HEK293 (cell line): ENCODE data around the gene MOB3C.

ENCODE experiments used
- CTCF ChIA-PET: fragments of 350-600 bp; formaldehyde crosslinking; extraction: SDS; loops from one replicate; lab custom pipeline; 2021; ENCODE audit warnings: antibody characterized with exemption; lab: Yijun Ruan, JAX
- POLR2A ChIA-PET: fragments of 300-600 bp; formaldehyde crosslinking; extraction: SDS; loops from one replicate; lab custom pipeline; 2020; ENCODE audit warnings: antibody characterized with exemption, inconsistent platforms; lab: Yijun Ruan, JAX
- H3K27ac ChIP-seq: fragments of 200-500 bp; sonication (Bioruptor generic); 2 replicates; pipeline ENCODE4 v1.5.1; 2014; ENCODE audit warnings: low read depth, low read length, control low read depth, inconsistent platforms; ENCODE audit errors: extremely low read depth
- H3K36me3 ChIP-seq, 2 experiments: fragments of 200-500 bp in 1 of 2; sonication (Bioruptor generic) in 1 of 2; 1 replicate in 1 of 2; 2 replicates in 1 of 2; pipeline ENCODE4 v1.5.1; 2014 to 2017; ENCODE audit warnings: inconsistent platforms in 2 of 2, low read length in 2 of 2; ENCODE audit not compliant: control insufficient read depth in 2 of 2, insufficient read depth in 1 of 2
- H3K4me1 ChIP-seq: fragments of 200-500 bp; sonication (Bioruptor generic); 2 replicates; pipeline ENCODE4 v1.5.1; 2014; ENCODE audit warnings: mild to moderate bottlenecking, low read length, inconsistent platforms; ENCODE audit not compliant: control insufficient read depth, insufficient read depth
- H3K4me3 ChIP-seq: 2 replicates; pipeline ENCODE4 v1.5.1; 2011; ENCODE audit warnings: low read depth, mild to moderate bottlenecking, control low read depth, low read length, moderate library complexity
- H3K9me3 ChIP-seq: fragments of 200-500 bp; sonication (Bioruptor generic); 2 replicates; pipeline ENCODE4 v1.5.1; 2014; ENCODE audit warnings: low read depth, low read length, inconsistent platforms; ENCODE audit not compliant: control insufficient read depth, insufficient read depth
- GLI2 ChIP-seq: fragments of 450-650 bp; formaldehyde crosslinking; IDR thresholded peaks from 2 replicates; pipeline ENCODE4; 2017; ENCODE audit warnings: missing biosample characterization, missing genetic modification characterization, low read depth, borderline replicate concordance
- PRDM10 ChIP-seq: fragments of 450-650 bp; formaldehyde crosslinking; IDR thresholded peaks from 2 replicates; pipeline ENCODE4 v1.5.1; 2016; ENCODE audit warnings: missing biosample characterization, missing genetic modification characterization
- ZBTB17 ChIP-seq: fragments of 450-650 bp; formaldehyde crosslinking; IDR thresholded peaks from 2 replicates; pipeline ENCODE4 v1.5.1; 2016; ENCODE audit warnings: missing biosample characterization, missing genetic modification characterization
- ZEB2 ChIP-seq: fragments of 450-650 bp; formaldehyde crosslinking; IDR thresholded peaks from 2 replicates; pipeline ENCODE4 v1.5.1; 2016; ENCODE audit warnings: missing biosample characterization, missing genetic modification characterization
- ZFHX2 ChIP-seq: fragments of 450-650 bp; formaldehyde crosslinking; conservative IDR thresholded peaks from 2 replicates; pipeline ENCODE4 v1.5.1; 2016; ENCODE audit warnings: missing biosample characterization, missing genetic modification characterization
- ZNF148 ChIP-seq: fragments of 450-650 bp; formaldehyde crosslinking; IDR thresholded peaks from 2 replicates; pipeline ENCODE4 v1.5.0; 2017; ENCODE audit warnings: missing biosample characterization, missing genetic modification characterization, borderline replicate concordance
- ZNF155 ChIP-seq: fragments of 450-650 bp; formaldehyde crosslinking; IDR thresholded peaks from 2 replicates; pipeline ENCODE4 v1.5.1; 2016; ENCODE audit warnings: missing biosample characterization, missing genetic modification characterization
- ZNF169 ChIP-seq: fragments of 450-650 bp; formaldehyde crosslinking; IDR thresholded peaks from 2 replicates; pipeline ENCODE4 v1.5.1; 2016; ENCODE audit warnings: missing biosample characterization, missing genetic modification characterization
- ZNF404 ChIP-seq: fragments of 450-650 bp; formaldehyde crosslinking; IDR thresholded peaks from 2 replicates; pipeline ENCODE4 v1.5.1; 2017; ENCODE audit warnings: missing biosample characterization, missing genetic modification characterization
- ZNF426 ChIP-seq: fragments of 450-650 bp; formaldehyde crosslinking; IDR thresholded peaks from 2 replicates; pipeline ENCODE4 v1.5.1; 2017; ENCODE audit warnings: missing biosample characterization, missing genetic modification characterization, mild to moderate bottlenecking, inconsistent platforms, moderate library complexity
- ZNF48 ChIP-seq: fragments of 450-650 bp; formaldehyde crosslinking; IDR thresholded peaks from 2 replicates; pipeline ENCODE4 v1.5.1; 2016; ENCODE audit warnings: missing biosample characterization, missing genetic modification characterization
- ZNF529 ChIP-seq: fragments of 450-650 bp; formaldehyde crosslinking; IDR thresholded peaks from 2 replicates; pipeline ENCODE4 v1.5.1; 2017; ENCODE audit warnings: missing genetic modification characterization, missing biosample characterization; ENCODE audit not compliant: insufficient replicate concordance
- ZNF558 ChIP-seq: fragments of 450-650 bp; formaldehyde crosslinking; IDR thresholded peaks from 2 replicates; pipeline ENCODE4 v1.5.1; 2016; ENCODE audit warnings: missing biosample characterization, missing genetic modification characterization
- ZNF561 ChIP-seq: fragments of 450-650 bp; IDR thresholded peaks from 2 replicates; pipeline ENCODE4 v1.5.1; 2018; ENCODE audit warnings: missing biosample characterization, missing genetic modification characterization, borderline replicate concordance
- ZNF580 ChIP-seq: fragments of 450-650 bp; formaldehyde crosslinking; IDR thresholded peaks from 2 replicates; pipeline ENCODE4 v1.5.1; 2016; ENCODE audit warnings: missing biosample characterization, missing genetic modification characterization
- ZNF692 ChIP-seq: fragments of 450-650 bp; formaldehyde crosslinking; IDR thresholded peaks from 2 replicates; pipeline ENCODE4 v1.5.1; 2016; ENCODE audit warnings: missing biosample characterization, missing genetic modification characterization
- ZNF76 ChIP-seq: fragments of 450-650 bp; formaldehyde crosslinking; IDR thresholded peaks from 2 replicates; pipeline ENCODE4; 2016; ENCODE audit warnings: low read depth, missing biosample characterization, missing genetic modification characterization, borderline replicate concordance
- ZNF843 ChIP-seq: fragments of 450-650 bp; formaldehyde crosslinking; IDR thresholded peaks from 2 replicates; pipeline ENCODE4 v1.5.1; 2016; ENCODE audit warnings: missing biosample characterization, missing genetic modification characterization

Gene MOB3C

GRCh38 chr1:46601257-46602007, 15.2 kb downstream of the MOB3C start:
- ChIA-PET POLR2A (interaction anchor here (1.0 kb wide), 1 partner anchor 15 kb away, joined by 3 read pairs; the partner anchor contains the start of gene MOB3C), CTCF (interaction anchor here (0.6 to 1.2 kb wide), 3 partner anchors 21 to 164 kb away, joined by 3 to 5 read pairs (median 3); no protein-coding TSS in a partner anchor)
- Histone ChIP-seq H3K9me3 (no peaks in the 10 kb centered on the region), H3K36me3 (no peaks in the 10 kb centered on the region), H3K4me1 (peaks cover 2% of the 10 kb centered on the region; the same call in 1 of the 2 replicates), H3K4me3 (no peak overlapping the region), H3K27ac (no peak overlapping the region)
- TF ChIP-seq ZNF155 (tag by site-specific recombination): no peak
- TF ChIP-seq PRDM10 (tag by site-specific recombination): 0 out of 2 replicates have a peak, but pooled peaks have one; percentile 20
- TF ChIP-seq ZEB2: no peak
- no peak for TF ChIP-seq ZBTB17 (tag by site-specific recombination)
- no peak for TF ChIP-seq ZNF561 (tag by site-specific recombination)
- no peak for TF ChIP-seq GLI2 (tag by site-specific recombination)
- no peak for TF ChIP-seq ZNF48

- no peak overlapping the region for H3K27ac ChIP-seq
- H3K4me3 ChIP-seq: no peak overlapping the region
- no peaks in the 10 kb centered on the region for H3K4me1 ChIP-seq
- CTCF ChIA-PET: interaction anchor here (0.5 to 0.7 kb wide), 2 partner anchors 144 to 157 kb away, joined by 3 read pairs; no protein-coding TSS in a partner anchor
- no peaks in the 10 kb centered on the region for H3K9me3 ChIP-seq
- TF ChIP-seq ZFHX2 (tag by site-specific recombination) (0 out of 2 replicates have a peak, but pooled peaks have one; percentile 9), ZNF529 (tag by site-specific recombination) (no peak)
- TF ChIP-seq, all 188 proteins: peak for 1
- POLR2A ChIA-PET: no interaction called here
- peaks cover 0 to 1% of the 10 kb centered on the region in 2 experiments; a peak in 1 of 3 replicates for H3K36me3 ChIP-seq
These were observed 17.3 kb downstream of the MOB3C start for GRCh38 chr1:46599059-46599970.

GRCh38 chr1:46596846-46597245, 19.8 kb downstream of the MOB3C start:
- CTCF ChIA-PET: no interaction called here
- H3K4me1 ChIP-seq: no peaks in the 10 kb centered on the region
- POLR2A ChIA-PET: no interaction called here
- no peak overlapping the region for H3K4me3 ChIP-seq
- peaks cover 7 to 24% of the 10 kb centered on the region in 2 experiments for H3K36me3 ChIP-seq
- TF ChIP-seq ZNF843 (no peak), ZNF148 (tag by site-specific recombination) (no peak), ZNF580 (tag by site-specific recombination) (no peak), ZNF692 (tag by site-specific recombination) (no peak), ZNF558 (tag by site-specific recombination) (no peak), ZNF404 (tag by site-specific recombination) (no peak), ZNF76 (no peak), ZNF426 (no peak), ZNF169 (tag by site-specific recombination) (no peak)
- no peak overlapping the region for H3K27ac ChIP-seq
- H3K9me3 ChIP-seq: no peaks in the 10 kb centered on the region
